Prostate gland (tissue), 2 donors: ENCODE results near the gene B3GLCT. TPM values are rescaled to one million over a fixed set of nuclear protein-coding genes. Genes with fewer than 3 reads are reported as not detected.

Experiments
- DNase-seq: peaks from one replicate; pipeline ENCODE4 v3.0.0-alpha.2; 2019; ENCODE audit warnings: low spot score
- H3K27ac ChIP-seq, 2 donors: fragments of 200-600 bp; sonication (generic); 2 replicates each; pipeline ENCODE4 v1.5.1; 2017 to 2019
- H3K27me3 ChIP-seq: fragments of 200-600 bp; sonication (generic); replicated peaks from 2 replicates; pipeline ENCODE4 v1.5.1; 2019; ENCODE audit not compliant: insufficient read depth
- H3K36me3 ChIP-seq, 2 donors: fragments of 200-600 bp; sonication (generic); 1 replicate in 1 of 2; 2 replicates in 1 of 2; pipeline versions ENCODE4 v1.5.1 to v1.8.1; 2017 to 2019
- H3K4me1 ChIP-seq: fragments of 200-600 bp; sonication (generic); replicated peaks from 2 replicates; pipeline ENCODE4 v1.5.1; 2019
- H3K4me3 ChIP-seq, 2 donors: fragments of 200-600 bp; sonication (generic); 2 replicates each; pipeline ENCODE4 v1.5.1; 2017 to 2019
- H3K9me3 ChIP-seq: fragments of 200-600 bp; sonication (generic); 2 replicates; pipeline ENCODE4 v1.5.1; 2017
- POLR2A ChIP-seq: fragments of 450-650 bp; IDR thresholded peaks from one replicate; pipeline ENCODE4 v1.6.1; 2016; ENCODE audit warnings: antibody characterized with exemption, mild to moderate bottlenecking
- POLR2AphosphoS5 ChIP-seq: sonication (generic); formaldehyde crosslinking; IDR thresholded peaks from one replicate; pipeline ENCODE4 v1.6.1; 2017; ENCODE audit warnings: antibody characterized with exemption
- WGBS: methylation state at CpG from one replicate; pipeline ENCODE4 v1.1.5; 2018; 5-methylcytosine and 5-hydroxymethylcytosine counted together
- intact Hi-C: fragments of 100-400 bp; cut with DNase I; formaldehyde crosslinking; loops from one replicate; pipeline ENCODE4 v1.14.2; 2022
- total RNA-seq, 2 donors: library from RNA; depleted of rRNA; stranded (reverse); fragments of >200 nt; gene quantifications; one replicate each; pipeline ENCODE4 v1.1.0, GENCODE V29; 2016
- TF ChIP-seq, protein P1 (sequence below), 4 experiments: fragments of 200-600 bp in 2 of 4; fragments of 450-650 bp in 2 of 4; sonication (generic) in 2 of 4; IDR thresholded peaks; 1 replicate in 3 of 4; 2 replicates in 1 of 4; pipeline ENCODE4 v1.5.1; 2016 to 2019; ENCODE audit warnings: antibody characterized with exemption in 4 of 4, mild to moderate bottlenecking in 2 of 4, moderate library complexity in 2 of 4

B3GLCT gene
- total RNA-seq, 2 donors from 2014 or later, result 4.4 to 14.7 TPM

DNA sequence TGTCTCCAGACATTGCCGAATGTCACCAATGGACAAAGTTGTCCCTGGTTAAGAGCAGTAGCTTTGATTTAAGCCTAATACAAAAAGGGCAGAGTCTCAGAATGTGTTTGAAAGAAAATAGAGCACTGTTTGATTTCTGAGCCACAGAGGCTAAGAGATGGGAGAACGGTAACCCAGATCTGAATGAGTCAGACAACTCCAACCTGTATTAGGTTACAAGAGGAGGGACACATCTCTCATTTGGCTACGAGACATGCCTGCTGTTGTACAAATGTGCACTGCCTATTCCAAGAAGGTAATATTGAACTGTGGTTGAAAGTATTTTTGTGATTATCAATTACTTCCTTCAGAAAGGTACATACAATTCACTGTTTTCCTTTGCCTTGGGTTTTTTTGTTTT, 33.2 kb upstream of the B3GLCT start:
- H3K27me3 ChIP-seq, result no peaks in the 10 kb centered on the region
- TF ChIP-seq, protein P1, sequence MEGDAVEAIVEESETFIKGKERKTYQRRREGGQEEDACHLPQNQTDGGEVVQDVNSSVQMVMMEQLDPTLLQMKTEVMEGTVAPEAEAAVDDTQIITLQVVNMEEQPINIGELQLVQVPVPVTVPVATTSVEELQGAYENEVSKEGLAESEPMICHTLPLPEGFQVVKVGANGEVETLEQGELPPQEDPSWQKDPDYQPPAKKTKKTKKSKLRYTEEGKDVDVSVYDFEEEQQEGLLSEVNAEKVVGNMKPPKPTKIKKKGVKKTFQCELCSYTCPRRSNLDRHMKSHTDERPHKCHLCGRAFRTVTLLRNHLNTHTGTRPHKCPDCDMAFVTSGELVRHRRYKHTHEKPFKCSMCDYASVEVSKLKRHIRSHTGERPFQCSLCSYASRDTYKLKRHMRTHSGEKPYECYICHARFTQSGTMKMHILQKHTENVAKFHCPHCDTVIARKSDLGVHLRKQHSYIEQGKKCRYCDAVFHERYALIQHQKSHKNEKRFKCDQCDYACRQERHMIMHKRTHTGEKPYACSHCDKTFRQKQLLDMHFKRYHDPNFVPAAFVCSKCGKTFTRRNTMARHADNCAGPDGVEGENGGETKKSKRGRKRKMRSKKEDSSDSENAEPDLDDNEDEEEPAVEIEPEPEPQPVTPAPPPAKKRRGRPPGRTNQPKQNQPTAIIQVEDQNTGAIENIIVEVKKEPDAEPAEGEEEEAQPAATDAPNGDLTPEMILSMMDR (IDR thresholded peaks at IDR 0.05), result no peak
- TF ChIP-seq POLR2A (no peak), POLR2AphosphoS5 (no peak)
- no peaks in the 10 kb centered on the region for H3K9me3 ChIP-seq
- H3K36me3 ChIP-seq, result no peaks in the 10 kb centered on the region
- WGBS, result 81% methylated on average over 3 of the region's 3 CpGs
- DNase-seq, result no peak
- intact Hi-C loops, result no loop called here
- H3K4me3 ChIP-seq, result no peak overlapping the region
- no peak overlapping the region for H3K27ac ChIP-seq
- H3K4me1 ChIP-seq, result no peaks in the 10 kb centered on the region

DNA sequence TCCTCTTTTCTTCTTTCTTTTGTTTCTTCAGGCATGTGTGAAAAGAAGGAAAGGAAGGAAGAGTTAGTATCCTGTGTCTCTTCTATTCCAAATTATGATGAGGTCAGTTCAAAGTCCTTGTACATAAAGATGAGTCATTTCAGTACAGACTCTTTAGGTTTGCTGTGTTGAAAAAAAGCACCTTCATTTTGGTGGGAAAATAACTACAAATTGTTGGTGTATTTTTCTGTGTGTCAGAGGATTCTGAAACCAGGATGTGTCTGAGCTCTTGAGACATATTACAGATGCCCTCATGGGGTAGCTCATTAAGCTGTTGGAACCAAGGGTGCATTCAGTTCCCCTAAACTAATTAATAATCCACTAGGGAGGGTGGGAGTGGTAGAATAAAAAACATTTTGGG, 32.3 kb upstream of the B3GLCT start:
- DNase-seq, result no peak
- Histone ChIP-seq H3K4me1 (no peaks in the 10 kb centered on the region), H3K36me3 (no peaks in the 10 kb centered on the region), H3K27me3 (no peaks in the 10 kb centered on the region), H3K27ac (no peak overlapping the region), H3K9me3 (no peaks in the 10 kb centered on the region), H3K4me3 (no peak overlapping the region)
- intact Hi-C loops, result no loop called here
- TF ChIP-seq POLR2AphosphoS5 (no peak), POLR2A (no peak)
- TF ChIP-seq, protein P1 (IDR thresholded peaks at IDR 0.05), result no peak

DNA sequence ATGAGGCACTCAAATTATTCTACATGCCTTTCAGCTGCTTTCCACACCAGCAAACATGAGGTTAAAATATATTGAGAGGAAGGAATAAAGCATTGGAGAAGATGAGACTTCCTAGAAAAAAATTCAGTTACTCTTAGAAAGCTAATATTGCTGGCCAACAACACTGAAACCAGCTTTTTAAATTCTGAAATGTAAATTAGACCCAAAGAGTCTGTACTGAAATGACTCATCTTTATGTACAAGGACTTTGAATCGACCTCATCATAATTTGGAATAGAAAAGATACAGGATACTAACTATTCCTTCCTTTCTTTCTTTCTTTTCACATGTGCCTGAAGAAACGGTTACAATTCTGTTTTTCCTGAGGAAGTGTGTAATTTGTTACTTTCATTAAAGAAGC, 31.6 kb upstream of the B3GLCT start:
- H3K27ac ChIP-seq, result no peak overlapping the region
- 41% methylated on average over 2 of the region's 2 CpGs for WGBS
- no peaks in the 10 kb centered on the region for H3K27me3 ChIP-seq
- DNase-seq, result no peak
- H3K36me3 ChIP-seq, result no peaks in the 10 kb centered on the region
- H3K4me3 ChIP-seq, result no peak overlapping the region
- H3K9me3 ChIP-seq, result no peaks in the 10 kb centered on the region
- H3K4me1 ChIP-seq, result no peaks in the 10 kb centered on the region
- intact Hi-C loops, result no loop called here
- no peak for TF ChIP-seq POLR2A

DNA sequence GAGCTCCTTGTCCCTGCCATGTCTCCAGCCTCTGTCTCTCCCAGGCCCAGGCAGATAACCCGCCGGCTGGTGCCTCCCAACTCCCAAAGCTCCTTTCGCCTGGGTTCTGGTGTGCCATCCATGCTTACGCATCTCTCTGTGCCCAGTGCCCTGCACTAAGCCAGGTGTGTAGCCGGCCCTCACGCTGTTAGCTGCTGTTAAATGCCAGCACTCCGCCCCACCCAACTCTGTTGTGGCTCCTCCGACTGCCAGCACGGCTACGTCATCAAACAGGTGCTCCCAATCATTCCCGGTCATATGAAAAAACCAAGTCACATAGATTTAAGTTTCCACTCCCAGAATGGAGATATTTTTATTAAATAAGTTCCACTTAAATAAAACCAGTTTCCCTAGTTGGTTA, 31.0 kb upstream of the B3GLCT start:
- 86% methylated on average over 11 of the region's 11 CpGs for WGBS
- intact Hi-C loops, result no loop called here
- Histone ChIP-seq H3K4me1 (no peaks in the 10 kb centered on the region), H3K36me3 (no peaks in the 10 kb centered on the region), H3K9me3 (no peaks in the 10 kb centered on the region), H3K27me3 (no peaks in the 10 kb centered on the region), H3K27ac (no peak overlapping the region), H3K4me3 (no peak overlapping the region)
- DNase-seq, result no peak
- TF ChIP-seq, protein P1 (IDR thresholded peaks at IDR 0.05), result no peak
- TF ChIP-seq POLR2A (no peak), POLR2AphosphoS5 (no peak)

DNA sequence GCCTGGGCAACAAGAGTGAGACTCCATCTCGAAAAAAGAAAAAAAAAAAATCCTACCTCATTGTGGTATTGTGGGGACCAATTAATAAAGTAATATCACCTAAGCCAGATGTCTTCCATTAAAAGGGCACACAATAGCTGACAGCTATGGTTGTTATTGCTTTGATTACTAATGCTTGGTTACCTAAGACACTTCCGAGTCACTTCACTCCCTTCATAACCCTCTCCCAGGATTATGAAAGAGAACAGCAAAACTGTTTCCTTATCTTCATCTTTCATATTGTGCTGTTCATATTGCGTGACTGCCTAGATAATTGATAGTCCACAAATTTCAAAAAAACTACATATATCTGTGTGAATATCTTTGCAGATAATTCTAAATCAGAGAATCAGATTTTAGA, 27.8 kb upstream of the B3GLCT start:
- Histone ChIP-seq H3K27ac (no peak overlapping the region), H3K36me3 (no peaks in the 10 kb centered on the region), H3K27me3 (no peaks in the 10 kb centered on the region), H3K4me3 (no peak overlapping the region), H3K9me3 (no peaks in the 10 kb centered on the region), H3K4me1 (no peaks in the 10 kb centered on the region)
- WGBS, result 85% methylated on average over 3 of the region's 3 CpGs
- intact Hi-C loops, result no loop called here
- no peak for DNase-seq
- TF ChIP-seq POLR2AphosphoS5, result no peak
- TF ChIP-seq POLR2A, result no peak
- TF ChIP-seq, protein P1 (IDR thresholded peaks at IDR 0.05), result no peak
